K562 (cell line): ENCODE data around the gene NUFIP1. TPM values are rescaled to one million over a fixed set of nuclear protein-coding genes. Genes with fewer than 3 reads are reported as not detected.

ENCODE experiments used
- ATAC-seq: fragments of 200-7000 bp; cut with Tn5 transposase; 3 replicates; pipeline ENCODE4 v1.9.1; 2020; ENCODE audit warnings: moderate library complexity
- BruUV-seq: library from RNA; stranded (reverse); fragments of 400-500 nt; replicated peaks from 2 replicates; lab custom pipeline; 2021; lab: Mats Ljungman, UMichigan
- CTCF ChIA-PET: fragments of 300-600 bp; formaldehyde crosslinking; extraction: SDS; loops from one replicate; lab custom pipeline; 2021; ENCODE audit warnings: low intra/inter-chr PET ratio; lab: Yijun Ruan, JAX
- POLR2A ChIA-PET: fragments of 300-600, 350-650 bp; sonication (Branson Sonifier 250); formaldehyde crosslinking; extraction: SDS; loops from one replicate; lab custom pipeline; 2021; ENCODE audit warnings: antibody characterized with exemption, inconsistent platforms; lab: Yijun Ruan, JAX
- DNase-seq, 4 experiments: peaks; one replicate each; pipeline versions ENCODE4 v3.0.0 to v3.0.0-alpha.2; 2011 to 2018; ENCODE audit warnings: low spot score in 3 of 4, mixed read lengths in 3 of 4; ENCODE audit errors: extremely low read depth in 1 of 4
- FAIRE-seq: peaks from 2 replicates; lab custom pipeline; 2011; peaks lifted over from hg19 to GRCh38; lab: Jason Lieb, UNC
- H2AFZ ChIP-seq: 2 replicates; pipeline ENCODE4 v1.6.0; 2011; ENCODE audit warnings: low read depth, low read length, control low read depth, inconsistent platforms
- H3K27ac ChIP-seq: fragments of 200-600 bp; 3 replicates; pipeline ENCODE4 v1.8.0; 2011; ENCODE audit warnings: low read depth, mild to moderate bottlenecking, control low read depth, inconsistent platforms, low read length, moderate library complexity, mixed read lengths; ENCODE audit errors: extremely low read depth
- H3K27me3 ChIP-seq, 2 experiments: fragments of 300-600 bp in 1 of 2; 2 replicates in 1 of 2; 3 replicates in 1 of 2; pipeline versions ENCODE4 v1.6.0 to v1.8.0; 2011; ENCODE audit warnings: inconsistent platforms in 2 of 2, low read length in 2 of 2, mild to moderate bottlenecking in 1 of 2, mixed read lengths in 1 of 2, moderate library complexity in 1 of 2; ENCODE audit not compliant: control insufficient read depth in 2 of 2, insufficient read depth in 2 of 2
- H3K36me3 ChIP-seq: fragments of 300-600 bp; 3 replicates; pipeline ENCODE4 v1.8.0; 2011; ENCODE audit warnings: mild to moderate bottlenecking, low read length, inconsistent platforms; ENCODE audit not compliant: control insufficient read depth, insufficient read depth
- H3K4me1 ChIP-seq, 2 experiments: fragments of 200-600 bp in 1 of 2; replicated peaks in 1 of 2; 2 replicates in 1 of 2; 3 replicates in 1 of 2; pipeline versions ENCODE4 v1.5.1 to v1.8.0; 2011; ENCODE audit warnings: inconsistent platforms in 2 of 2, low read length in 2 of 2, mild to moderate bottlenecking in 1 of 2, mixed read lengths in 1 of 2, moderate library complexity in 1 of 2; ENCODE audit not compliant: control insufficient read depth in 2 of 2, insufficient read depth in 2 of 2
- H3K4me2 ChIP-seq: 2 replicates; pipeline ENCODE4 v1.6.1; 2011; ENCODE audit warnings: low read length, control low read depth, inconsistent platforms, mixed read lengths; ENCODE audit not compliant: insufficient read depth
- H3K4me3 ChIP-seq: fragments of 200-600 bp; sonication (generic), shearing (Covaris generic); 2 replicates; pipeline ENCODE4 v1.5.1; 2016; ENCODE audit warnings: control low read depth, inconsistent platforms
- H3K79me2 ChIP-seq: fragments of 200-600 bp; 3 replicates; pipeline ENCODE4 v1.8.0; 2011; ENCODE audit warnings: low read length, inconsistent platforms; ENCODE audit not compliant: control insufficient read depth, insufficient read depth
- H3K9ac ChIP-seq, 2 experiments: 2 replicates each; pipeline versions ENCODE4 v1.6.0 to v1.6.1; 2011; ENCODE audit warnings: low read depth in 2 of 2, low read length in 2 of 2, control low read depth in 1 of 2, inconsistent platforms in 1 of 2, mild to moderate bottlenecking in 1 of 2, mixed read lengths in 1 of 2; ENCODE audit not compliant: insufficient read depth in 1 of 2
- H3K9me1 ChIP-seq: one replicate; pipeline ENCODE4 v1.6.0; 2011; ENCODE audit warnings: inconsistent platforms, mild to moderate bottlenecking, low read length, moderate library complexity; ENCODE audit not compliant: control insufficient read depth, insufficient read depth
- H3K9me3 ChIP-seq: replicated peaks from 2 replicates; pipeline ENCODE4 v1.5.1; 2011; ENCODE audit warnings: low read depth, low read length, inconsistent platforms; ENCODE audit not compliant: control insufficient read depth, insufficient read depth
- H4K20me1 ChIP-seq: replicated peaks from 2 replicates; pipeline ENCODE4 v1.6.1; 2011; ENCODE audit warnings: low read length, inconsistent platforms, mixed read lengths; ENCODE audit not compliant: control insufficient read depth, insufficient read depth
- ELF1 ChIP-seq: fragments of 200-800 bp; sonication (Bioruptor generic); IDR thresholded peaks from 2 replicates; pipeline ENCODE4 v1.6.1; 2016; ENCODE audit warnings: missing genetic modification characterization, missing compliant biosample characterization
- MTA2 ChIP-seq: fragments of 450-650 bp; IDR thresholded peaks from 2 replicates; pipeline ENCODE4 v1.6.1; 2016; ENCODE audit warnings: low read depth
- TAF15 ChIP-seq: fragments of 200-400 bp; formaldehyde crosslinking; IDR thresholded peaks from 2 replicates; pipeline ENCODE4 v1.6.1; 2017; ENCODE audit warnings: mild to moderate bottlenecking, low read depth, low read length, moderate library complexity
- ZNF197 ChIP-seq: fragments of 200-800 bp; sonication (Bioruptor generic); IDR thresholded peaks from 2 replicates; pipeline ENCODE4 v1.6.1; 2016; ENCODE audit warnings: low read depth, missing genetic modification characterization, missing compliant biosample characterization
- WGBS: fragments of 100-300 bp; shearing (Covaris generic); methylation state at CpG from one replicate; pipeline ENCODE4 v1.1.6; 2016; ENCODE audit warnings: low coverage, mixed read lengths; ENCODE audit not compliant: insufficient coverage; ENCODE audit errors: missing lambda C conversion rate; 5-methylcytosine and 5-hydroxymethylcytosine counted together
- in situ Hi-C: fragments of 300-500 bp; cut with MboI; formaldehyde crosslinking; loops from 4 replicates; pipeline ENCODE4 v1.15.0; 2018; ENCODE audit warnings: inconsistent platforms, mixed read lengths
- intact Hi-C: fragments of 100-400 bp; cut with micrococcal nuclease; formaldehyde crosslinking; loops from 2 replicates; pipeline ENCODE4 v1.14.2; 2022
- polyA plus RNA-seq, 8 experiments: library from polyadenylated mRNA; depleted of rRNA in 4 of 8; stranded (reverse) in 5 of 8; unstranded in 3 of 8; fragments of >200 nt; fragmentation: Nextera tagmentation in 2 of 8; fragmentation: Illumina TruSeq in 1 of 8; extraction: Ambion mirVana in 2 of 8; extraction: Trizol in 1 of 8; gene quantifications; 2 replicates each; pipeline versions ENCODE4 v1.2.1 to v1.2.3, GENCODE V29; 2011 to 2014; ENCODE audit warnings: inconsistent platforms in 1 of 8, missing spikeins in 1 of 8
- total RNA-seq, 7 experiments: library from RNA; depleted of rRNA in 6 of 7; stranded (reverse); fragments of >200 nt in 6 of 7; fragmentation: Illumina TruSeq in 2 of 7; extraction: Trizol in 2 of 7; gene quantifications; 2 replicates each; pipeline versions ENCODE4 v1.2.1 to v1.2.3, GENCODE V29; 2011 to 2021; ENCODE audit warnings: low replicate concordance in 1 of 7
- TF ChIP-seq, protein P1 (sequence below): fragments of 250-450 bp; sonication (Bioruptor Pico); IDR thresholded peaks from 2 replicates; pipeline ENCODE4 v1.4.0; 2020

The NUFIP1 gene
- total and polyA plus RNA-seq, 9 of the 15 experiments (the other 6 are each of a cell fraction or from before 2014, with no cell fraction given) = 2.6 to 9.7 (median 4.1) TPM

DNA sequence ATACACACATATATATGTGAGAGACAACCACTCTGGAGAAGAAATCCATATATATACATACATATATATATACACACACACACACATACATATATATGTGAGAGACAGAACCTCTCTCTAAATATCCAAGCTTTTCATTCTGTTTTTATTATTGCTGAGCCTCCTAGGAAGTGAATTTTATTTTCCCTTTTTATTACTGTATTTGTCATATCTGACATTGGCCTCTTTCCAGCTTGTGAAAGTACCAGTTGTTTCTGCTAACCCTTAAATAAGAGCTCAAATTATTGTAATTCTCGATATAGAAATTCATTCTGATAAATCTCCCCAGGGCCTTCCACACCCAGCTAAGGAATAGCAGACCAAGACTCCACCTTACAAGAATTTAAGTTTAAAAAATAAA, 81.0 kb downstream of the NUFIP1 start (continued):
- TF ChIP-seq ZNF197 (CRISPR knock-in tag) = no peak
- TF ChIP-seq, protein P1, sequence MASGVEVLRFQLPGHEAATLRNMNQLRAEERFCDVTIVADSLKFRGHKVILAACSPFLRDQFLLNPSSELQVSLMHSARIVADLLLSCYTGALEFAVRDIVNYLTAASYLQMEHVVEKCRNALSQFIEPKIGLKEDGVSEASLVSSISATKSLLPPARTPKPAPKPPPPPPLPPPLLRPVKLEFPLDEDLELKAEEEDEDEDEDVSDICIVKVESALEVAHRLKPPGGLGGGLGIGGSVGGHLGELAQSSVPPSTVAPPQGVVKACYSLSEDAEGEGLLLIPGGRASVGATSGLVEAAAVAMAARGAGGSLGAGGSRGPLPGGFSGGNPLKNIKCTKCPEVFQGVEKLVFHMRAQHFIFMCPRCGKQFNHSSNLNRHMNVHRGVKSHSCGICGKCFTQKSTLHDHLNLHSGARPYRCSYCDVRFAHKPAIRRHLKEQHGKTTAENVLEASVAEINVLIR = no peak
- TF ChIP-seq MTA2 = no peak
- no peak for TF ChIP-seq TAF15
- TF ChIP-seq, all 486 proteins: peak for 0

DNA sequence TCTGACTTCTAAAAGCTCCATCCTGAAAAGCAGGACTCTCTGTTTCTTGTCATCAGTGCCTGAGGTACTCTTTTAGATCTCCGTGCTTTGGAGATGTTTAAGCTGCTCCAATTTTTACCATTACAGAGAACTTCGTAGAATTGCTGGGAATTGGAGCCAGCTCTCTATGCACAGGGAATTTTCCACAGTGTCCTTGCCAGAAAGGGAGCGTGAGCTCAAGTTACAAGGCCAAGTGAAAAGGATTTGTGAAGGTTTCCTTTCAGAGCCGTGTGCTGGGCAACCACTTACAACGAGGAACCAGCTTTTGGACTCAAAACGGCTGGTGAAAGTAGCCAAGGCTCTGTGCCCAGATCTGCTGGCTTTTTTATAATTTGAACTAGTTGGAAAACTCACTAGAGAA, 82.6 kb downstream of the NUFIP1 start:
- TF ChIP-seq ELF1 (tag) = no peak
- peaks cover 15 to 33% of the 10 kb centered on the region in 2 experiments; a peak in 4 of 5 replicates for H3K27me3 ChIP-seq
- CTCF ChIA-PET = no interaction called here
- no peak overlapping the region for H3K9ac ChIP-seq
- DNase-seq (no peak), FAIRE-seq (no peak), ATAC-seq (no peak)
- no TSS peak for BruUV-seq
- WGBS = 0% methylated on average over 6 of the region's 6 CpGs
- H3K9me1 ChIP-seq = no peaks in the 10 kb centered on the region
- no peaks in the 10 kb centered on the region for H3K9me3 ChIP-seq
- no peaks in the 10 kb centered on the region for H4K20me1 ChIP-seq
- H3K4me1 ChIP-seq = no peaks in the 10 kb centered on the region
- no peak overlapping the region for H3K4me2 ChIP-seq
- no peak overlapping the region for H3K27ac ChIP-seq
- POLR2A ChIA-PET = interaction anchor here (0.6 to 1.0 kb wide), 2 partner anchors 12 to 38 kb away, joined by 3 to 4 read pairs; no protein-coding TSS in a partner anchor
- intact Hi-C loops = no loop called here
- in situ Hi-C loops = no loop called here
- no peak overlapping the region for H3K4me3 ChIP-seq
- H2AFZ ChIP-seq = no peak overlapping the region
- no peaks in the 10 kb centered on the region for H3K36me3 ChIP-seq
- no peaks in the 10 kb centered on the region for H3K79me2 ChIP-seq
